ENCODE measurements around the gene SLC6A9. TPM values are rescaled to one million over a fixed set of nuclear protein-coding genes. Genes with fewer than 3 reads are reported as not detected.

Gene SLC6A9
- total RNA-seq, 2 donors from 2014 or later, result 0.87 to 2.8 TPM

- no peaks in the 10 kb centered on the region for H3K36me3 Mint-ChIP-seq (ENCODE audit: low read depth)
- no peaks in the 10 kb centered on the region for H3K27me3 Mint-ChIP-seq
- no peaks in the 10 kb centered on the region for H3K4me1 Mint-ChIP-seq
- no peaks in the 10 kb centered on the region for H3K9me3 Mint-ChIP-seq
- no peak for ATAC-seq (replicated peaks)
- no peak overlapping the region for H3K27ac Mint-ChIP-seq
- no peak overlapping the region for H3K4me3 Mint-ChIP-seq
Measured at GRCh38 chr1:44012941-44013609, 18.2 kb downstream of the SLC6A9 start.

GRCh38 chr1:44012404-44012803 is 18.9 kb downstream of the SLC6A9 start:
- H3K36me3 Mint-ChIP-seq (ENCODE audit: low read depth), result no peaks in the 10 kb centered on the region
- no peaks in the 10 kb centered on the region for H3K27me3 Mint-ChIP-seq
- H3K9me3 Mint-ChIP-seq, result no peaks in the 10 kb centered on the region
- ATAC-seq (replicated peaks), result no peak
- H3K4me3 Mint-ChIP-seq, result no peak overlapping the region
- H3K4me1 Mint-ChIP-seq, result no peaks in the 10 kb centered on the region
- peak overlapping the region; percentile 24 for H3K27ac Mint-ChIP-seq

GRCh38 chr1:44010935-44011471 is 20.3 kb downstream of the SLC6A9 start:
- Mint-ChIP-seq H3K27me3 (no peaks in the 10 kb centered on the region), H3K27ac (no peak overlapping the region), H3K4me1 (no peaks in the 10 kb centered on the region), H3K4me3 (no peak overlapping the region), H3K9me3 (no peaks in the 10 kb centered on the region), H3K36me3 (ENCODE audit: low read depth) (no peaks in the 10 kb centered on the region)
- no peak for ATAC-seq (replicated peaks)

GRCh38 chr1:44008259-44008658 is 23.0 kb downstream of the SLC6A9 start:
- no peaks in the 10 kb centered on the region for H3K4me1 Mint-ChIP-seq
- no peak for ATAC-seq (replicated peaks)
- H3K27me3 Mint-ChIP-seq, result no peaks in the 10 kb centered on the region
- H3K9me3 Mint-ChIP-seq, result no peaks in the 10 kb centered on the region
- no peaks in the 10 kb centered on the region for H3K36me3 Mint-ChIP-seq (ENCODE audit: low read depth)
- no peak overlapping the region for H3K27ac Mint-ChIP-seq
- no peak overlapping the region for H3K4me3 Mint-ChIP-seq

DNA sequence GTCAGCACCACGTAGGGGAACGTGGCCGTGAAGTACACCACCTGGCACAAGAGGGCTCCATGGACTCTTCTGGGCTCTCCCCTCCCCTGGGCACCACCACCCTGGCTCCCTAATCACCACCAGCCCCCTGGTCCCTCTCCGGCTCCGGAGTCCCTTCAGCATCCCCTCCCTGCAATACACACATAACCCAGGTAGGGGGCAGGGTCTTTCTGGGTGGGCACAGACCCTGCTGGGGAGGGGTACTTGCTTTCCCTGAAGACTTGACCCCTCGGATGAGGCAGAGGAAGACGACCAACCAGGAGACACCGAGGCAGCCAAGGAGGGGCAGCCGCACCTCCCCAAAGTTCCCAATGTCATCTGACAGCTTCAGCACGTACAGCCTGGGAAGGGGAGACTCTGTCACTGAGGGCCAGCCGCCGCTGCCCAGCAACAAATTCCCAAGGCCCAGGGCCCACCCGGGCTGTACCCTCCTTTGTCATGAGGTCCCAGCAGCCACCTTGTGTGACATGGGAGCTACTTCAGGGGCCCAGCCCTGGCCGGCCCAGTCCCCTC is 28.6 kb downstream of the SLC6A9 start:
- Mint-ChIP-seq H3K4me1 (no peaks in the 10 kb centered on the region), H3K36me3 (ENCODE audit: low read depth) (peaks cover 5% of the 10 kb centered on the region), H3K9me3 (no peaks in the 10 kb centered on the region), H3K27ac (no peak overlapping the region), H3K27me3 (no peaks in the 10 kb centered on the region), H3K4me3 (no peak overlapping the region)
- ATAC-seq (replicated peaks), result no peak

- no peaks in the 10 kb centered on the region for H3K9me3 Mint-ChIP-seq
Measured at GRCh38 chr1:44002165-44002564, 29.1 kb downstream of the SLC6A9 start.

GRCh38 chr1:44000122-44000665 is 31.1 kb downstream of the SLC6A9 start:
- no peak overlapping the region for H3K4me3 Mint-ChIP-seq
- H3K27ac Mint-ChIP-seq, result no peak overlapping the region
- no peak for ATAC-seq (replicated peaks)
- no peaks in the 10 kb centered on the region for H3K9me3 Mint-ChIP-seq
- H3K4me1 Mint-ChIP-seq, result no peaks in the 10 kb centered on the region
- no peaks in the 10 kb centered on the region for H3K27me3 Mint-ChIP-seq
- peaks cover 5% of the 10 kb centered on the region for H3K36me3 Mint-ChIP-seq (ENCODE audit: low read depth)

More at GRCh38 chr1:44002165-44002564, 29.1 kb downstream of the SLC6A9 start:
- no peak for ATAC-seq (replicated peaks)
- H3K4me1 Mint-ChIP-seq, result no peaks in the 10 kb centered on the region
- no peak overlapping the region for H3K4me3 Mint-ChIP-seq
- no peaks in the 10 kb centered on the region for H3K27me3 Mint-ChIP-seq
- H3K27ac Mint-ChIP-seq, result no peak overlapping the region
- peaks cover 5% of the 10 kb centered on the region for H3K36me3 Mint-ChIP-seq (ENCODE audit: low read depth)

GRCh38 chr1:43999455-43999854 is 31.8 kb downstream of the SLC6A9 start:
- Mint-ChIP-seq H3K27ac (no peak overlapping the region), H3K27me3 (no peaks in the 10 kb centered on the region), H3K4me1 (no peaks in the 10 kb centered on the region), H3K4me3 (no peak overlapping the region), H3K36me3 (ENCODE audit: low read depth) (peaks cover 5% of the 10 kb centered on the region), H3K9me3 (no peaks in the 10 kb centered on the region)
- ATAC-seq (replicated peaks), result no peak

GRCh38 chr1:43998000-43998378 is 33.3 kb downstream of the SLC6A9 start:
- H3K36me3 Mint-ChIP-seq (ENCODE audit: low read depth), result peaks cover 5% of the 10 kb centered on the region
- no peak overlapping the region for H3K4me3 Mint-ChIP-seq
- H3K27ac Mint-ChIP-seq, result no peak overlapping the region
- no peak for ATAC-seq (replicated peaks)
- H3K9me3 Mint-ChIP-seq, result no peaks in the 10 kb centered on the region
- no peaks in the 10 kb centered on the region for H3K4me1 Mint-ChIP-seq
- no peaks in the 10 kb centered on the region for H3K27me3 Mint-ChIP-seq

DNA sequence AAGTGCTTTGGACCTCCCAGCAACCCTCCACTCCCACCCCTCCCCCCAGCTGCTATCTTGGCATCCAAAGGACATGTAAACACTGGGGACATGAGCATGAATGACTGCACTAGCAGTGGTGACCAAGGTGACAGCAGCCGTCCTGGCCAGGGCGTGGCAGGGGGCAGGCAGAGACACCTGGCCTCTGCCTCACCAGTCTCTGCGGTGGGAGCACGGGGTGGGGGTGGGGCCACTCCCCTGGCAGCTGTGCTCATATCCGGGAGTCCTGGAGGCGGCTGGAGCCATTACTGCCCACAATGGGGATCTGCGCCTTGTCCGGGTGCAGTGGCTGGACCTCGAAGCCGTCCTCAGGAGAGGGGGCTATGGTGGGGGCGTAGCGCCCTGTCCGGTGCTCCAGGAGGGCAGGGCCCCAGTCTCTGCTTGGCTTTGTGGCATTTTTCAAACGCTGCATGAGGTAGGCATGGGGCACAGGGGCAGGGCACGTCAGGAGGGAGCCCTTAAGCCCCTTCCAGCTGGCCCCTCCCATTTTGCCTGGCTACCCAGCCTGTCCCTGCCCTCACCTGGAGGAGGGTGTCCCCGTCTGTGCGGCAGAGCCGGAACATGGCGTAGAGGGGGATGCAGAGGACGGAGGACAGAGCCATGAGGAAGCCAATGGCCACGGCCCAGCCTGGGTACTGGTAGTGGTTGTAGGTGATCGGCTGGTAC is 33.8 kb downstream of the SLC6A9 start:
- Mint-ChIP-seq H3K36me3 (ENCODE audit: low read depth) (peaks cover 5% of the 10 kb centered on the region), H3K9me3 (no peaks in the 10 kb centered on the region), H3K4me3 (no peak overlapping the region), H3K4me1 (no peaks in the 10 kb centered on the region), H3K27me3 (no peaks in the 10 kb centered on the region), H3K27ac (no peak overlapping the region)
- no peak for ATAC-seq (replicated peaks)

DNA sequence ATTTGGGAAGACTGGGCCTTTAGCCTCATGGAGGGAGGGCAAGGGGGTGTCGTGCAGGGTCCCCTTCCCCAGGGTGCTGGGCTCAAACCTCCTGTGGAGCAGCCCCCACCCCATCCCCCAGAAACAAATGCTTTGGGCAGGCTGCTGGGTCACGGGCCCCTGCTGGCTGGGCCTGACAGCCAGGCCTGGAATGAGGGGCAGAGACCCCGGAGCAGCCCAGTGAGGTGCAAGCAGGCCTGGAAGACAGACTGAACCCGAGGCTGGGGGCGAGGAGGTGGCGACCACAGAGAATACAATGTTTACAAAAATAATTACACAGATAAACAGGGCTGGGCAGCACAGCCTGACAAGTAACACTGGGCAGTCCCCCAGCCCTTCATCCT is 34.5 kb downstream of the SLC6A9 start:
- peaks cover 5% of the 10 kb centered on the region for H3K36me3 Mint-ChIP-seq (ENCODE audit: low read depth)
- ATAC-seq (replicated peaks), result no peak
- H3K9me3 Mint-ChIP-seq, result no peaks in the 10 kb centered on the region
- H3K4me1 Mint-ChIP-seq, result no peaks in the 10 kb centered on the region
- no peak overlapping the region for H3K4me3 Mint-ChIP-seq
- H3K27me3 Mint-ChIP-seq, result no peaks in the 10 kb centered on the region
- no peak overlapping the region for H3K27ac Mint-ChIP-seq

GRCh38 chr1:43995984-43996732 is 35.1 kb downstream of the SLC6A9 start:
- Mint-ChIP-seq H3K27me3 (no peaks in the 10 kb centered on the region), H3K4me1 (no peaks in the 10 kb centered on the region), H3K9me3 (no peaks in the 10 kb centered on the region), H3K4me3 (no peak overlapping the region), H3K36me3 (ENCODE audit: low read depth) (peaks cover 3% of the 10 kb centered on the region), H3K27ac (no peak overlapping the region)
- ATAC-seq (replicated peaks), result no peak

DNA sequence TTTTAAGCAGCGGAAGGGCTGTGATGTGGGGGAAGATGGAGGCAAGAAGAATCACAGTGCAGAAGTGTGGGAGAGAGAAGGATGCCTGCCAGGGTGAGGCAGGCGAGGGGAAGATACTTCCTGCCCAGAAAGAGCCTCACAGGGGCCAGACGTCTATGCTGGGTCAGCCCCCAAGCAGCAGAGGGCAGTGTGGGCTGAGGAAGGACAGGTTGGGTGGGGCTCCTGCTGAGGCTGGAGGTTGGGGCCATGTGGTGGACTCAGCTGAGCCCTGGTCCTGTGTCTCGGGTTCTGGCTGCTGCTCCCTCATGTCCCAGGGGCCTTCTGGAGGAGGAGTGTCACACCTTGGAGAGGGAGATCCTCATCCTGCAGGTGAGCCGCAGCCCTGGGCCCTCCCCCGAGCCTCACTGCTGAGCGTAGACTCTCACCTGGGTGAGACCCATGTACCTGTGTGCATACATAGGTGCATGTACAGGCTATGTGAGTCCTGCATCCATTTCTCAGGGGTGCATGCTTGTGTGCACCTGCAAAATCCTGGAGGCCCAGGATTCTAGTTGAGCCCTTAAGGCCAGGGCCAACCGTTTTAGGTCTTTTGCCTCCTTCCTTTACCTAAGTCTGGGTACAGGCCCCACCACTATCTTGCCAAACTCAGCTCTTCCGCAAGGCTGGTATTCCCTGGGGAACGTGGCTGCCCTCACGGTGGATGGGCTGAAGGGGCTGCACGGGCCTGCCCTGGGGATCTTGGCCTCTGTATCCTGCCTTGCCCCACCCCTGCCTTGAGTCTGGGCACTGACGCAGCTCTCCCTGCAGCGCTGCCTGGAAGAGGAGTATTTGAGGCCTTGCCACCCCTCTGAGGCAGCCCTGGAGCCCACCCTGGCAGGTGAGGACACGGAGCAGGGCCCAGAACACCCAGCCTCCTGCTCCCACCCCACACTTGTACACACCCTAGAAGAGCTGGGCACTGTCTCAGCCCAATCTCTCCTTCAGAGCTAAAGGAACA is 36.2 kb downstream of the SLC6A9 start:
- no peak for ATAC-seq (replicated peaks)
- no peaks in the 10 kb centered on the region for H3K36me3 Mint-ChIP-seq (ENCODE audit: low read depth)
- no peak overlapping the region for H3K27ac Mint-ChIP-seq
- H3K4me3 Mint-ChIP-seq, result no peak overlapping the region
- H3K9me3 Mint-ChIP-seq, result no peaks in the 10 kb centered on the region
- H3K4me1 Mint-ChIP-seq, result no peaks in the 10 kb centered on the region
- H3K27me3 Mint-ChIP-seq, result no peaks in the 10 kb centered on the region

Measured in activated T-helper 17 cell treated with anti-CD3 and anti-CD28 coated beads, Interleukin-2, amount 50 U/mL, for 72 hours (primary cell).